Astrocyte (in vitro differentiated cells and primary cell): ENCODE results near the gene MYCBPAP. TPM values are rescaled to one million over a fixed set of nuclear protein-coding genes. Genes with fewer than 3 reads are reported as not detected.

Experiments
- DNase-seq: peaks from one replicate; pipeline ENCODE4 v3.0.0-alpha.2; 2010; ENCODE audit warnings: low read depth
- FAIRE-seq: peaks from 2 replicates; lab custom pipeline; 2011; peaks lifted over from hg19 to GRCh38; lab: Jason Lieb, UNC
- H2AFZ ChIP-seq: 2 replicates; pipeline ENCODE4 v1.6.0; 2012; ENCODE audit warnings: low read depth, low read length, inconsistent platforms
- H3K27ac ChIP-seq: 2 replicates; pipeline ENCODE4 v1.5.1; 2011; ENCODE audit warnings: low read depth, low read length, inconsistent platforms
- H3K27me3 ChIP-seq: 2 replicates; pipeline ENCODE4 v1.6.0; 2011; ENCODE audit warnings: low read length, inconsistent platforms; ENCODE audit not compliant: insufficient read depth
- H3K36me3 ChIP-seq: 2 replicates; pipeline ENCODE4 v1.5.1; 2011; ENCODE audit warnings: low read length, inconsistent platforms; ENCODE audit not compliant: insufficient read depth
- H3K4me1 ChIP-seq: 2 replicates; pipeline ENCODE4 v1.5.1; 2011; ENCODE audit warnings: low read length, inconsistent platforms; ENCODE audit not compliant: insufficient read depth
- H3K4me2 ChIP-seq: 2 replicates; pipeline ENCODE4 v1.6.0; 2012; ENCODE audit warnings: low read length, inconsistent platforms
- H3K4me3 ChIP-seq: 2 replicates; pipeline ENCODE4 v1.5.1; 2011; ENCODE audit warnings: low read depth, mild to moderate bottlenecking, low read length, inconsistent platforms; ENCODE audit not compliant: insufficient read depth
- H3K79me2 ChIP-seq: 2 replicates; pipeline ENCODE4 v1.6.0; 2012; ENCODE audit warnings: mild to moderate bottlenecking, low read length, inconsistent platforms; ENCODE audit not compliant: insufficient read depth
- H3K9ac ChIP-seq: 2 replicates; pipeline ENCODE4 v1.6.0; 2012; ENCODE audit warnings: mild to moderate bottlenecking, low read length, inconsistent platforms
- H3K9me3 ChIP-seq: 2 replicates; pipeline ENCODE4 v1.5.1; 2012; ENCODE audit warnings: low read depth, mild to moderate bottlenecking, low read length, inconsistent platforms; ENCODE audit not compliant: insufficient read depth
- H4K20me1 ChIP-seq: 2 replicates; pipeline ENCODE4 v1.6.0; 2012; ENCODE audit warnings: low read length, inconsistent platforms; ENCODE audit not compliant: insufficient read depth
- H3K27ac Mint-ChIP-seq: one replicate; pipeline ENCODE4 v1.8.0; 2021; ENCODE audit warnings: mild to moderate bottlenecking, mixed read lengths; ENCODE audit not compliant: unreplicated experiment
- H3K27me3 Mint-ChIP-seq: one replicate; pipeline ENCODE4 v1.8.0; 2021; ENCODE audit warnings: low read depth, mixed read lengths; ENCODE audit not compliant: unreplicated experiment
- H3K36me3 Mint-ChIP-seq: one replicate; pipeline ENCODE4 v1.8.0; 2021; ENCODE audit warnings: low read depth, mixed read lengths; ENCODE audit not compliant: unreplicated experiment
- H3K4me1 Mint-ChIP-seq: one replicate; pipeline ENCODE4 v1.8.0; 2021; ENCODE audit warnings: low read depth, mixed read lengths; ENCODE audit not compliant: unreplicated experiment
- H3K4me3 Mint-ChIP-seq: one replicate; pipeline ENCODE4 v1.8.0; 2021; ENCODE audit warnings: mild to moderate bottlenecking, moderate library complexity, mixed read lengths; ENCODE audit not compliant: unreplicated experiment
- H3K9me3 Mint-ChIP-seq: one replicate; pipeline ENCODE4 v1.8.0; 2021; ENCODE audit warnings: mild to moderate bottlenecking, mixed read lengths; ENCODE audit not compliant: unreplicated experiment
- EZH2 ChIP-seq: IDR thresholded peaks from 2 replicates; pipeline ENCODE4 v1.6.1; 2012; ENCODE audit warnings: mild to moderate bottlenecking, low read length, inconsistent platforms; ENCODE audit not compliant: insufficient read depth
- total RNA-seq: library from RNA; stranded (reverse); gene quantifications from 2 replicates; pipeline ENCODE4 v1.2.1, GENCODE V29; 2021
- TF ChIP-seq, protein P1 (sequence below): IDR thresholded peaks from 2 replicates; pipeline ENCODE4 v1.5.1; 2011; ENCODE audit warnings: low read depth, mild to moderate bottlenecking, inconsistent platforms, low read length, moderate library complexity; ENCODE audit not compliant: insufficient read depth

MYCBPAP gene
- total RNA-seq, 1 donor from 2014 or later, result 1.4 TPM

DNA sequence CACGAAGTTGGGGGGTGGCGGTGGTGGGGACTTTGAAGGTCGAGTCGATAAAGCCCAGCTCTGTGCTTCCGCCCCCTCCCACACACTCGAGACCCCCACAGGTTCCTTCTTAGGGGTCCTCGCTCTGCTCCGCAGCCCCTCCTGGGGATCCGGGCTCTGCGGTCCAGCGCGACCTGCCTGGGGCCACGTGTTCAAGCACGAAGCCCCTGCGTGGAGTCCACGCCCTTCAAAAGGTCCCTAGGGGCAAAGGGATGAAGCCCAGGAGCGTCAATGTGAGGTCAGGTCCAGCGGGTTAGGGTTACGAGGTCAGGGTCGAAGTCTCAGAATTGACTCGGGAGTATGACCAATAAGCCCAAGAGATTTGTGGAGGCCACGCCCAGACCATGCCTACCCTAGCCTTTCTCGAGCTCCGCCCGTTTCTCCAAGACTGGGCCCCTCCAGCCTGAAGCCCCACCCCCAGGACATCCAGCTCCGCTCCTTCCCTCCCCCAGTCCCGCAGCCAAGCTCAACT is 51.5 kb downstream of the MYCBPAP start:
- Mint-ChIP-seq H3K4me3 (peak overlapping the region; percentile 73), H3K4me1 (peaks cover 5% of the 10 kb centered on the region), H3K9me3 (no peaks in the 10 kb centered on the region), H3K36me3 (peaks cover 15% of the 10 kb centered on the region), H3K27ac (no peak overlapping the region), H3K27me3 (peaks cover 47% of the 10 kb centered on the region)
- Histone ChIP-seq H3K27ac (no peak overlapping the region), H3K4me2 (peak overlapping the region; percentile 86), H3K9ac (no peak overlapping the region), H3K79me2 (no peaks in the 10 kb centered on the region), H3K9me3 (no peaks in the 10 kb centered on the region), H3K27me3 (peaks cover 54% of the 10 kb centered on the region), H3K36me3 (no peaks in the 10 kb centered on the region), H3K4me1 (peaks cover 20% of the 10 kb centered on the region), H4K20me1 (peaks cover 12% of the 10 kb centered on the region), H3K4me3 (peak overlapping the region; percentile 42), H2AFZ (peak overlapping the region; percentile 52)
- TF ChIP-seq, protein P1, sequence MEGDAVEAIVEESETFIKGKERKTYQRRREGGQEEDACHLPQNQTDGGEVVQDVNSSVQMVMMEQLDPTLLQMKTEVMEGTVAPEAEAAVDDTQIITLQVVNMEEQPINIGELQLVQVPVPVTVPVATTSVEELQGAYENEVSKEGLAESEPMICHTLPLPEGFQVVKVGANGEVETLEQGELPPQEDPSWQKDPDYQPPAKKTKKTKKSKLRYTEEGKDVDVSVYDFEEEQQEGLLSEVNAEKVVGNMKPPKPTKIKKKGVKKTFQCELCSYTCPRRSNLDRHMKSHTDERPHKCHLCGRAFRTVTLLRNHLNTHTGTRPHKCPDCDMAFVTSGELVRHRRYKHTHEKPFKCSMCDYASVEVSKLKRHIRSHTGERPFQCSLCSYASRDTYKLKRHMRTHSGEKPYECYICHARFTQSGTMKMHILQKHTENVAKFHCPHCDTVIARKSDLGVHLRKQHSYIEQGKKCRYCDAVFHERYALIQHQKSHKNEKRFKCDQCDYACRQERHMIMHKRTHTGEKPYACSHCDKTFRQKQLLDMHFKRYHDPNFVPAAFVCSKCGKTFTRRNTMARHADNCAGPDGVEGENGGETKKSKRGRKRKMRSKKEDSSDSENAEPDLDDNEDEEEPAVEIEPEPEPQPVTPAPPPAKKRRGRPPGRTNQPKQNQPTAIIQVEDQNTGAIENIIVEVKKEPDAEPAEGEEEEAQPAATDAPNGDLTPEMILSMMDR, result no peak
- TF ChIP-seq EZH2, result peak; percentile 89
- FAIRE-seq, result no peak
- DNase-seq, result peak; percentile 12

DNA sequence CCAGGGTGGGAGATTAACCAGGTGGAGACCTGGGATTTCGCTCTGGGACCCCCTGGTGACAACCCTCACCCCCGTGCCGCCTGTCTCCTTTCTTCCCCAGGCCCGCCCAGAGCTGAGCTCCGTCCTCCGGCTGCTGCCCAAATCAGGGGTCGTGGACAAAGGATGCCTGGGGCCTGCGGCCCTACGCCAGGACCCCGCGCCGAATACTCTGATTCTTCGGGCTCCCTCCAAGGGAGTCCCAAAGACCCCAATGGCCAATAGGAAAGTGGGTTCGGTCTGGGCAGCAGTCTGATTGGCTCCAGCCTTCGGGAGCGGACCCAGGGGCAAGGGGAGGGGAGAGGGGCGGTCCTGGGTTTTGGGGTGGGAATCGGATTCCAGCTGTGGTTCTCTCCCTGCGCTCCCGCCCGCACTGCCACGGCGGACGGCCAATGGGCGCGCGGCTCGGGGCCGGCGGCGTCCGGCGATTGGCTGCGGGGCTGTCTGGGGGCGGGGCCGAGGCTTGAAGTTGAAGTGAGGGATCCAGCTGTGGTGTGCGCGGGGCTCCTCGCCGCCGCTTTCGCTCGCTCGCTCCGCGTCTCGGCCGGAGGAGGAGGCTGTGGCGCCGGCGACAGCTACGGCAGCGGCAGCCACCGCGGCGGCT is 52.1 kb downstream of the MYCBPAP start, which contains the start of gene CACNA1G:
Gene CACNA1G (plus strand): TSS at position 531 of the 640 bp plus-strand sequence. CDS start 745 bp downstream, outside the sequence.
- Histone ChIP-seq H3K36me3 (no peaks in the 10 kb centered on the region), H3K4me1 (peaks cover 20% of the 10 kb centered on the region), H3K4me2 (peak within 1 kb of the TSS; percentile 86), H3K4me3 (peak within 1 kb of the TSS; percentile 42), H2AFZ (peak within 1 kb of the TSS; percentile 52), H3K27ac (no peak within 1 kb of the TSS), H3K9ac (no peak within 1 kb of the TSS), H3K9me3 (no peaks in the 10 kb centered on the region), H3K79me2 (no peaks in the 10 kb centered on the region), H3K27me3 (peaks cover 54% of the 10 kb centered on the region), H4K20me1 (peaks cover 8% of the 10 kb centered on the region)
- peak within 1 kb of the TSS; percentile 73 for H3K4me3 Mint-ChIP-seq
- peaks cover 10% of the 10 kb centered on the region for H3K36me3 Mint-ChIP-seq
- DNase-seq, result peak; percentile 42
- FAIRE-seq, result no peak
- TF ChIP-seq EZH2, result peak; percentile 64
- TF ChIP-seq, protein P1, result no peak
- H3K27me3 Mint-ChIP-seq, result peaks cover 47% of the 10 kb centered on the region
- no peaks in the 10 kb centered on the region for H3K9me3 Mint-ChIP-seq
- H3K4me1 Mint-ChIP-seq, result peaks cover 8% of the 10 kb centered on the region
- no peak within 1 kb of the TSS for H3K27ac Mint-ChIP-seq
